ENCODE measurements around the gene CMC2.

DNA sequence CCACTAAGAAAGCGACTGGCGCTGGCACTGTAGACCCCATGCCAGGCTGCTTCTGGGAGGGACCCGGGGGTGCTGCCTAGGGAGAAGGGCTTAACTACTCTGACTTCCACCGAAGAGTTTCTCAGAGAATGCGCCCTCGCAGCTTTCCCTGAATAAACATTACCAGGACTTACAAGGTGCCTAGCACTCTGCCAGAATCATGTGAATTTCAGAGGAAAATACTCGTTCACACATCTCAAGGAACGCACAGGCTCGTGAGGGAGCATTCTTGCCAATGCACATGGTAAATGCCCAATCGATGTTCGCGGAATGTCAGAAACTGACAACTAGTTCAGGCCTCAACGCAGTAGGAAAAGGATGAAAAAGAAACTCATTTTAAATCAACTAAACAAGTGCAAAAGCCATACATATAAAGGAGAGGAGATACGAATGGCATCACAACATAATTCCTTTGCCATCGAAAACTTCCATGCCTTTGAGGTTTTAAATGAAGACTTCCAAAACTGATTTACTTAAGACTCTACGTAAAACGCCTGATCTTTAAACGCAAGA lies 999 bp downstream of the CMC2 start:
- no peak for TF ChIP-seq CTCF (IDR thresholded peaks at IDR 0.05; ENCODE audit: insufficient read depth, low read length)
- TF ChIP-seq REST (IDR thresholded peaks at IDR 0.05; ENCODE audit: insufficient replicate concordance, low read depth): no peak
- no peak for TF ChIP-seq POLR2AphosphoS5 (IDR thresholded peaks at IDR 0.05; ENCODE audit: low read depth)
- TF ChIP-seq GABPA (IDR thresholded peaks at IDR 0.05; ENCODE audit: low read depth): no peak
- TF ChIP-seq SPI1 (IDR thresholded peaks at IDR 0.05; ENCODE audit: borderline replicate concordance, low read depth): no peak
